Loucy (cell line): ENCODE data around the gene LTBP1.
A peak's percentile ranks its signal among the peaks of the same experiment; 100 is the strongest.

Source experiments
- H2AFZ ChIP-seq: fragments of 200-600 bp; sonication (generic); 2 replicates; pipeline ENCODE4 v1.6.0; 2016; ENCODE audit warnings: antibody characterized with exemption, mild to moderate bottlenecking, low read length, moderate library complexity
- H3F3A ChIP-seq: fragments of 200-600 bp; 2 replicates; pipeline ENCODE4 v1.6.0; 2016; ENCODE audit warnings: antibody characterized with exemption, low read depth, mild to moderate bottlenecking
- H3K27me3 ChIP-seq: fragments of 200-600 bp; sonication (generic); 2 replicates; pipeline ENCODE4 v1.6.1; 2014; ENCODE audit warnings: low read length, mild to moderate bottlenecking; ENCODE audit not compliant: insufficient read depth, poor library complexity, severe bottlenecking
- H3K36me3 ChIP-seq: fragments of 200-600 bp; sonication (generic); 2 replicates; pipeline ENCODE4 v1.6.1; 2016; ENCODE audit warnings: low read length; ENCODE audit not compliant: insufficient read depth
- H3K4me1 ChIP-seq: fragments of 200-600 bp; sonication (generic); 2 replicates; pipeline ENCODE4 v1.5.1; 2014; ENCODE audit warnings: low read length, mild to moderate bottlenecking; ENCODE audit not compliant: insufficient read depth, poor library complexity, severe bottlenecking
- H3K4me2 ChIP-seq: fragments of 200-600 bp; sonication (generic); 2 replicates; pipeline ENCODE4 v1.6.0; 2014; ENCODE audit warnings: antibody characterized with exemption, low read length, low read depth, mild to moderate bottlenecking; ENCODE audit not compliant: poor library complexity, severe bottlenecking
- H3K4me3 ChIP-seq: fragments of 200-600 bp; sonication (generic); 2 replicates; pipeline ENCODE4 v1.5.1; 2014; ENCODE audit warnings: low read length, mild to moderate bottlenecking, mixed read lengths; ENCODE audit not compliant: poor library complexity, severe bottlenecking
- H3K79me2 ChIP-seq: fragments of 200-600 bp; sonication (generic); 2 replicates; pipeline ENCODE4 v1.6.1; 2014; ENCODE audit warnings: low read length; ENCODE audit not compliant: insufficient read depth
- H3K9ac ChIP-seq: fragments of 200-600 bp; sonication (generic); 2 replicates; pipeline ENCODE4 v1.6.0; 2014; ENCODE audit warnings: mild to moderate bottlenecking, low read depth, low read length, moderate library complexity; ENCODE audit not compliant: poor library complexity, severe bottlenecking
- H3K9me2 ChIP-seq: fragments of 200-600 bp; sonication (generic); replicated peaks from 2 replicates; pipeline ENCODE4 v1.6.1; 2016; ENCODE audit warnings: low read depth, low read length, mixed read lengths
- H3K9me3 ChIP-seq: fragments of 200-600 bp; sonication (generic); 2 replicates; pipeline ENCODE4 v1.6.1; 2014; ENCODE audit warnings: mild to moderate bottlenecking, antibody characterized with exemption, low read length, low read depth; ENCODE audit not compliant: insufficient read depth
- H4K20me1 ChIP-seq: fragments of 200-600 bp; sonication (generic); 2 replicates; pipeline ENCODE4 v1.6.0; 2014; ENCODE audit warnings: antibody characterized with exemption, low read length, mild to moderate bottlenecking; ENCODE audit not compliant: insufficient read depth, poor library complexity, severe bottlenecking
- EZH2phosphoT487 ChIP-seq: fragments of 200-600 bp; IDR thresholded peaks from 2 replicates; pipeline ENCODE4 v1.6.1; 2018; ENCODE audit warnings: antibody characterized with exemption, mild to moderate bottlenecking, moderate library complexity, borderline replicate concordance
- TF ChIP-seq, protein P1 (sequence below): fragments of 200-600 bp; sonication (generic); conservative IDR thresholded peaks from 2 replicates; pipeline ENCODE4 v1.5.1; 2014; ENCODE audit warnings: mild to moderate bottlenecking, antibody characterized with exemption, low read length

Gene LTBP1

DNA sequence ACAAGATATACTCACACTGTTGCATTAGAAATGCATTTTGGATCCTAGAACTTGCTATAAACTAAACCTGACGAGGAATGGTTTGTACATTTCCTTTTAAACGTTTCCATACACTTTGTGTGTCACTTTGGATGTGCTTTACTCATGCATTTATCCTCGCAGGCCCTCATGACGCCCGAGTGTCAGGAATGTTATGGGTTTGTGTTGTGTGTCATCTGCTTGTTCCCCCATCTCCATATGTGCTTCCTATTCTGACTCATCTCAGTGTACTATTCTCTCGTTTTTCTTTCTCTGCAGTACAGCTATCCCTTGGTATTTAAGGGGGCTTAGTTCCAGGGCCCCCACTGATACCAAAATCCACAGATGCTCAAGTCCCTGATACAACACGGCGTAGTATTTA, 408.2 kb downstream of the LTBP1 start:
- Histone ChIP-seq H3K36me3 (0 out of 2 replicates have a peak, but pooled peaks cover 3% of the 10 kb centered on the region), H3K9ac (no peak overlapping the region), H3K9me3 (peaks cover 24% of the 10 kb centered on the region; the same call in 1 of the 2 replicates), H3K79me2 (no peaks in the 10 kb centered on the region), H3K9me2 (no peaks in the 10 kb centered on the region), H3K4me1 (peaks cover 16% of the 10 kb centered on the region), H3K27me3 (peaks cover 7% of the 10 kb centered on the region), H3F3A (0 out of 2 replicates have a peak, but pooled peaks cover 3% of the 10 kb centered on the region), H2AFZ (no peak overlapping the region), H3K4me3 (no peak overlapping the region), H3K4me2 (no peak overlapping the region), H4K20me1 (no peaks in the 10 kb centered on the region)
- no peak for TF ChIP-seq EZH2phosphoT487
- TF ChIP-seq, protein P1, sequence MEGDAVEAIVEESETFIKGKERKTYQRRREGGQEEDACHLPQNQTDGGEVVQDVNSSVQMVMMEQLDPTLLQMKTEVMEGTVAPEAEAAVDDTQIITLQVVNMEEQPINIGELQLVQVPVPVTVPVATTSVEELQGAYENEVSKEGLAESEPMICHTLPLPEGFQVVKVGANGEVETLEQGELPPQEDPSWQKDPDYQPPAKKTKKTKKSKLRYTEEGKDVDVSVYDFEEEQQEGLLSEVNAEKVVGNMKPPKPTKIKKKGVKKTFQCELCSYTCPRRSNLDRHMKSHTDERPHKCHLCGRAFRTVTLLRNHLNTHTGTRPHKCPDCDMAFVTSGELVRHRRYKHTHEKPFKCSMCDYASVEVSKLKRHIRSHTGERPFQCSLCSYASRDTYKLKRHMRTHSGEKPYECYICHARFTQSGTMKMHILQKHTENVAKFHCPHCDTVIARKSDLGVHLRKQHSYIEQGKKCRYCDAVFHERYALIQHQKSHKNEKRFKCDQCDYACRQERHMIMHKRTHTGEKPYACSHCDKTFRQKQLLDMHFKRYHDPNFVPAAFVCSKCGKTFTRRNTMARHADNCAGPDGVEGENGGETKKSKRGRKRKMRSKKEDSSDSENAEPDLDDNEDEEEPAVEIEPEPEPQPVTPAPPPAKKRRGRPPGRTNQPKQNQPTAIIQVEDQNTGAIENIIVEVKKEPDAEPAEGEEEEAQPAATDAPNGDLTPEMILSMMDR, result no peak

DNA sequence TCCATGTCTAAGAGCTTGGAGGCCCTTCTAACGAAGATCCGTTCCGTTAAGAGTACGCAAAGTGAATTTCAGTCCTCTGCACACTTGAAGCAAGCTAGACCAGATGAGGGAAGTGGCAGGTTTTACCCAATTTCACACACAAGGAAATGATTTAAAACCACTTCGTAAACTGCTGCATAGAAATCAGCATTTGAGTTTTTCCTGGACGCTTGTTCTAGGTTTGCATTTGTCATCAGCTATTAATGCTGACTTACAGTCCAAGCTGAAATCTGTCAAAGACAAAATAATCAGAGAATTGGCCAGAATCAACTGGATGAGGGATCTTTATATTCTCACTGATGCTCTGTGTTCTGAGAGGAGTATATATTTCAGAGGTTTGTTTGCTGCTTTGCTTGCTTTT, 412.1 kb downstream of the LTBP1 start:
- Histone ChIP-seq H3K79me2 (no peaks in the 10 kb centered on the region), H3K36me3 (0 out of 2 replicates have a peak, but pooled peaks cover 3% of the 10 kb centered on the region), H3K9ac (no peak overlapping the region), H4K20me1 (no peaks in the 10 kb centered on the region), H2AFZ (no peak overlapping the region), H3K4me2 (no peak overlapping the region), H3F3A (no peaks in the 10 kb centered on the region), H3K4me3 (no peak overlapping the region), H3K27me3 (no peaks in the 10 kb centered on the region), H3K4me1 (peaks cover 8% of the 10 kb centered on the region), H3K9me2 (no peaks in the 10 kb centered on the region), H3K9me3 (peaks cover 24% of the 10 kb centered on the region; the same call in 1 of the 2 replicates)
- no peak for TF ChIP-seq EZH2phosphoT487
- TF ChIP-seq, protein P1, result no peak

DNA sequence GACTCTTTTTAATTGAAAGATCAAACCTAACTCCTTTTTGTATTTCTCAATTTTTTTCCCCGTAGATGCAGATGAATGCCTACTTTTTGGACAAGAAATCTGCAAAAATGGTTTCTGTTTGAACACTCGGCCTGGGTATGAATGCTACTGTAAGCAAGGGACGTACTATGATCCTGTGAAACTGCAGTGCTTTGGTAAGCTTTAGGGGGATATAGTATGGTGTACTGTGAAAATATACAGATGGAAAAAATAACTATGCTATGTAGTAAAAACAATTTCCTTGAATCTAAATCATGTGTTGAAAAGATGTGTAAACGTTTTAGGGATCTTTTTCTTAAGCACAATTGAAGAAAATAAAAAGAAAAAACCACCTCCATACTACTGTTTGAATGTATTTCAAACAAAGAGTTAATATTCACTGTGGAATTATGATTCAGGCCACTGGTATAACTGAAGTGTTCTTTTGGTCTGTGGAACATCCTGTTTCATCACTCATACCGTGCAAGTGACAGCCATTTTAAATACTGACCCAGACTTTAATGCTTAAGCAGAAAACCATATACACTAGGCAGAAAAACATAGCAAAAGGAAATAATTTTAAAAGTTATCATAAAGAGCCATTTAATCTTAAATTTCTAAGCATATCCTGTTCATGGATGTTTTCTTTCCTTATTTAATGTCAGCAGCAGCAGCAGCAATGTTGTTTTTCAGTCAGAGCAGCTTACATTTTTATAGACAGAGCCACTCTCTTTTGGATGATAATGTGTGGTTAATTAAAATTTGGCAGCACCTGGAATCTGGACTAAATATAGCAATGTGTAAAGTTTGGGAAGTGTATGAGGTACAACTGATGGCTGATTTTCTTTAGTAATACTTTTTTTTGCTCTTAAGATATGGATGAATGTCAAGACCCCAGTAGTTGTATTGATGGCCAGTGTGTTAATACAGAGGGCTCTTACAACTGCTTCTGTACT, 416.9 kb downstream of the LTBP1 start:
- Histone ChIP-seq H3K9me2 (no peaks in the 10 kb centered on the region), H3K4me1 (peaks cover 33% of the 10 kb centered on the region), H3K9ac (peak overlapping the region; percentile 41), H2AFZ (peak overlapping the region; percentile 66), H3K4me3 (no peak overlapping the region), H3K36me3 (no peaks in the 10 kb centered on the region), H3K79me2 (no peaks in the 10 kb centered on the region), H3F3A (0 out of 2 replicates have a peak, but pooled peaks cover 2% of the 10 kb centered on the region), H4K20me1 (no peaks in the 10 kb centered on the region), H3K27me3 (no peaks in the 10 kb centered on the region), H3K4me2 (peak overlapping the region; percentile 8), H3K9me3 (no peaks in the 10 kb centered on the region)
- TF ChIP-seq EZH2phosphoT487, result no peak
- TF ChIP-seq, protein P1, result no peak
